Kidney epithelial cell (primary cell): ENCODE measurements around the gene CORT. TPM values are rescaled to one million over a fixed set of nuclear protein-coding genes. Genes with fewer than 3 reads are reported as not detected.
A peak's percentile ranks its signal among the peaks of the same experiment; 100 is the strongest.

Source experiments
- DNase-seq: peaks from one replicate; pipeline ENCODE4 v3.0.0-alpha.2; 2010; ENCODE audit warnings: low read depth
- H3K27me3 ChIP-seq: 2 replicates; pipeline ENCODE4 v1.6.0; 2011; ENCODE audit warnings: low read length; ENCODE audit not compliant: control insufficient read depth, insufficient read depth
- H3K36me3 ChIP-seq: 2 replicates; pipeline ENCODE4 v1.5.1; 2011; ENCODE audit warnings: low read length; ENCODE audit not compliant: control insufficient read depth, insufficient read depth
- H3K4me3 ChIP-seq: 2 replicates; pipeline ENCODE4 v1.5.1; 2011; ENCODE audit warnings: low read depth, mild to moderate bottlenecking, control low read depth, low read length
- total RNA-seq: library from RNA; depleted of rRNA; stranded (reverse); fragments of >200 nt; gene quantifications from 2 replicates; pipeline ENCODE4 v1.2.3, GENCODE V29; 2015
- TF ChIP-seq, protein P1 (sequence below): IDR thresholded peaks from 2 replicates; pipeline ENCODE4 v1.5.1; 2011; ENCODE audit warnings: mild to moderate bottlenecking, moderate library complexity, low read length, control low read depth, inconsistent platforms; ENCODE audit not compliant: insufficient read depth, poor library complexity, severe bottlenecking

Gene CORT
- total RNA-seq, 1 donor from 2014 or later: not detected

DNA sequence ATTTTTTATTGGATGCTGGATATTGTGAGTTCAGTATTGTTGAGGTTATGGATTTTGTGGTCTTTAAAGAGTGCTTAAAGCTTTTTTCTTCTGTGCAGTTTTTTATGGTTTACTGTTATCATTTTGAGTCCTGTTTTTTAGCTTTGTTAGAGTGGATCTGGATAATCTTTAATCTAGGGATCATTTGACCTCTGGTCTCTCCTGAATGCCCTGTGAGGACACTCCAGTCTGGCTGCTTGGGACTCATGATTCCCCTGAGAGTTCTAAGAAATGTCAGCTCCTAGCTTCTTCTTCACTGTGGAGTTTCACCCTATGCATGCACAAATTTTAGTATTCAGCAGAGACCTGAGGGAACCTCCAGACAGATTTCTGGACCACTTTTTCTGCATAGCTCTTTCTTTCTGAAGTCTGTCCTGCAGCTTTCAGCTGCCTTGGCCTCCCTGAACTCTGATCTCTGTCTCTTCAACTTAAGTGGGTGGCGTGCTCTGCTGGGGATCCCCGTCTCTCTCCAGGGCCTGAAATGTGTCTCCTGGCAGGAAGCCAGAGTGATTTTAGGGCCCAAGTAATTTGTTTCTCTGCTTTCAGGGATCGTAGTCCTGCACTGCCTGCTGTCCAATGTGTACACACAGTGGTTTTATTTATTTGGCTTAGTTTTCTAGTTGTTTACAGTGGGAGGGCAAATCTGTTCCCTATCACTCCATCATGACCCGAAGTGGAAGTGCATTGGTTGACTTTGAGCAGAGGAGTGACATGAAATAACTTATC, 39.6 kb downstream of the CORT start:
- no peaks in the 10 kb centered on the region for H3K36me3 ChIP-seq
- no peak for DNase-seq
- H3K27me3 ChIP-seq: no peaks in the 10 kb centered on the region
- TF ChIP-seq, protein P1, sequence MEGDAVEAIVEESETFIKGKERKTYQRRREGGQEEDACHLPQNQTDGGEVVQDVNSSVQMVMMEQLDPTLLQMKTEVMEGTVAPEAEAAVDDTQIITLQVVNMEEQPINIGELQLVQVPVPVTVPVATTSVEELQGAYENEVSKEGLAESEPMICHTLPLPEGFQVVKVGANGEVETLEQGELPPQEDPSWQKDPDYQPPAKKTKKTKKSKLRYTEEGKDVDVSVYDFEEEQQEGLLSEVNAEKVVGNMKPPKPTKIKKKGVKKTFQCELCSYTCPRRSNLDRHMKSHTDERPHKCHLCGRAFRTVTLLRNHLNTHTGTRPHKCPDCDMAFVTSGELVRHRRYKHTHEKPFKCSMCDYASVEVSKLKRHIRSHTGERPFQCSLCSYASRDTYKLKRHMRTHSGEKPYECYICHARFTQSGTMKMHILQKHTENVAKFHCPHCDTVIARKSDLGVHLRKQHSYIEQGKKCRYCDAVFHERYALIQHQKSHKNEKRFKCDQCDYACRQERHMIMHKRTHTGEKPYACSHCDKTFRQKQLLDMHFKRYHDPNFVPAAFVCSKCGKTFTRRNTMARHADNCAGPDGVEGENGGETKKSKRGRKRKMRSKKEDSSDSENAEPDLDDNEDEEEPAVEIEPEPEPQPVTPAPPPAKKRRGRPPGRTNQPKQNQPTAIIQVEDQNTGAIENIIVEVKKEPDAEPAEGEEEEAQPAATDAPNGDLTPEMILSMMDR: no peak
- H3K4me3 ChIP-seq: no peak overlapping the region

DNA sequence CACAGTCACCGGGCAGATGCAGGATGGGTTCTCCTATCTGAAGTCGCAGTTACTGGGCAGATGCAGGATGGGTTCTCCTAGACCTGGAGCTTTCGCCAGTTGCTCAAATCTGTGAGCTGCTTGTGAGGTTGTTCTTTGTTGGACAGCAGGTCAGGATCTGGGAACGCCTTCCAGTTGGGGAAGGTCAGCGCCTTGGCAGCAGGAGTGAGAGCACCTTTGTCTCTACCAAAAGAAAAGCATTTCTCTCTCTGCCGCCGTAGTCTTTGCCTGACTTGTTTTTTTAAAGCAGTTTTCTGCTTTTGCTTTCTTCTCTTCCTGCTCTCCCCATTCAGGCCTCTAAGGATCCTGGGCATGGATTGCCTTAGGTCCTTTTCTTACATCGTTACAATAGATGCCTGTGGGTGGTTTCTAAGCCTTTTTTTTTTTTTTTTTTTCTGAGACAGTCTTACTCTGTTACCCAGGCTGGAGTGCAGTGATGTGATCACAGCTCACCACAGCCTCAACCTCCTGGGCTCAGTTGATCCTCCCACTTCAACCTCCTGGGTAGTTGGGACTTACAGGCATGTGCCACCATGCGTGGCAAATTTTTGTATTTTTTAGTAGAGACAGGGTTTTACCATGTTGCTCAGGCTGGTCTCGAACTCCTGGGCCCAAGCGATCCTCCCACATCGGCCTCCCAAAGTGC, 40.6 kb downstream of the CORT start:
- no peak overlapping the region for H3K4me3 ChIP-seq
- no peak for DNase-seq
- no peaks in the 10 kb centered on the region for H3K27me3 ChIP-seq
- H3K36me3 ChIP-seq: no peaks in the 10 kb centered on the region
- TF ChIP-seq, protein P1: no peak

DNA sequence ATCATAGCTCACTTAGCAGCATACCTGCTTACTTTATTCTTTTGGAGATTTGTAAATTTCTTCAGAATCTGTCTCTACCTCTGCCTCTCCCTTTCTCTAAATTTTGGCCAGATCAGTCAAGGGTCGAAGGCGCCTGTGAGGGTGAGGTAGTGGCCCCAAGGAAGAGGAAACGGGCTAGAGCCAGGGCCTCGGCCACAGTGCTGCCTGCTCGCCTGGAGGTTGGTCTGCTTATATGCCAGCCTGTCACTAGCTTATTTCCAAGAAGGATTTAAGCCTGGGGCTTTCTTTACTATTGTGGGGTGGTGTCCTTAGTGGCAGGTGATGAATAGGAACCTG, 44.6 kb downstream of the CORT start:
- no peaks in the 10 kb centered on the region for H3K27me3 ChIP-seq
- DNase-seq: no peak
- TF ChIP-seq, protein P1: no peak
- no peak overlapping the region for H3K4me3 ChIP-seq
- H3K36me3 ChIP-seq: no peaks in the 10 kb centered on the region

DNA sequence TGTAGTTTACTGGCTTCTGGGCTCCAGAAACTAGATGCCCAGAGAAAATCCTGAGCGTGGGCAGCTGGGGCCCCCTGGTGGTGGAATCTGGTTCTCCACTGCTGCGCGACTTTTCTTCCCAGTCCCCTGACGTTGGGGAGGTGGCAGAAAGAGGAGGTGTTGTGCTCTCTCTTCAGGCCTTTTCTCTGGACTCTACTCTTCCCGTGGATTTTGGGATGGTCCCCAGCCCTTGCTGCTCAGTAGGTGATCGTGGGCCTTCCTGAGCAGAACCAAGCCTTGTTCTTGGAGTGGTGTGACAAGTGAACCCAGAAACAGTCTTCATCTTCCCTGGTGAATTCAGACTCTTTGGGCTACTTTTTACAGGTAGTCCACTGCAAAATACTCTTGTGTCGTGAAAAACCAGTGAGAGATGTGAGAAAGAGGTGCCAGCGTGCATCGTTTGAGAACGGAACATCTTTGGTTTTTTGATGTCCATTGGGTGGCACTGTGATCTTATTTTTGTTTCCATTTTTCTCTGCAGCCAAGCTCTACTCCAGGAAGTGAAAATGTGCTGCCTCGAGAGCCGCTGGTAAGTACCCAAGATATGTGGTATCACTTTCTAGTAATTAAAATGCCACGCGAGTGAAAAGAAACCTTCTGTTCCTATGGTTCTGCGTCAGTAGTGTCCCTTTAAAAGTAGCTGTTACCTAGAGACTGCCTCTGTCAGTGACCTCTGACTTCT, 45.1 kb downstream of the CORT start:
- Histone ChIP-seq H3K27me3 (no peaks in the 10 kb centered on the region), H3K4me3 (no peak overlapping the region), H3K36me3 (no peaks in the 10 kb centered on the region)
- TF ChIP-seq, protein P1: peak; percentile 89
- DNase-seq: peak; percentile 52

DNA sequence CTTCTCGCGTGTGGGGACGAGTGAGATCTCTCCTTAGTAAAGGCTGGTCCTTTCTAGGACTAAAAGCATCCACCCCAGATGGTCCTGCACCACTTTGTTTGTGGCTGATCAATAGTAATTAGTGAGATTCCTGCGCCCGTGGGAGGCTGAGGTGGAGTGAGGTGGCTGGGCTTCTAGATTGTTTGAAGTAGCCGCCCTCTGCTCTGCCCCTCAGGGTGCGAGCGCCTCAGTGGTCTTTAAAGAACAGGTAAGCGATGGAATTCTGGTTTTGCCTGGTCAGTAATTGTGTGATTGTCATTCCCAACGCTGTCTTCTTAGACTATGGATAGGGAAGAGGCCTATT, 45.6 kb downstream of the CORT start:
- no peak overlapping the region for H3K4me3 ChIP-seq
- H3K27me3 ChIP-seq: no peaks in the 10 kb centered on the region
- H3K36me3 ChIP-seq: no peaks in the 10 kb centered on the region
- TF ChIP-seq, protein P1: no peak
- no peak for DNase-seq
